ENCODE results near the gene MYO9A.

The MYO9A gene

DNA sequence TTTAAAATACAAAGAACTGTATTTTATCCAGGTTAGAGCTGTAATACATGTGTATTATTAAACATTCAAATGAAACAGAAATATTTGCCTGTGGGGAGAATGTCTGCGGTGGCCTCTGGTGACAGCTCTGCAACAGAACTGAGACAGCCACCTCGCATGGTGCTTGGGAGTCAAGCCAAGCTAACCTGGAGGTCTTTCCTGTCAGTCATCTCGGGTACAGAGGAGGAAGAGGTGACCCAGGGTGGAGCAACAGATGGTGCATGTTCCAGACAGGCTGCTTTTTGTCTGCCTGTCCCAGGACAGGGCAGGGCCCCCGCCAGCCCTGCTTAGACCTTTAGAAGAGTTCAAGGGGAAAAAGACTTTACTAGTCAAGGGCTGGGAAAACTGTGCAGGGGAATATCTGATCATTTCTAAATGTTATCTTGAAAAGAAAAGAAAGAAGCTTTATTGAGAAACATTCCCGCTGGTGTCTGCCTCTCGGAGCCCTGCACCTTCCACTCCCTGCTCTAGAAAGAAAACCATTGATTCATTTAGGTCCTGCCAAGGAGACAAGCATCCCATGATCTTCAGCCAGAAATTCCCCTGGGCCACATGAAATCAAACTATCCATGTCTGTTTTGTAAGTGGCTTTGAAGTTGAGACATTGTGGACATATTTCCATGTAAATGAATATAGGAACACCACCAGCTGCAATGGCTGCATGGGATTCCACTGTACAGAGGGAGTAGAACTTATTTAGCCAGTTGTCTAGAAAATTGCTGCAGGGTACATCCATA lies 313.1 kb downstream of the MYO9A start:
- DNase-seq = peak; percentile 29

GRCh38 chr15:71804226-71804625 lies 313.7 kb downstream of the MYO9A start:
- DNase-seq = peak; percentile 47

- no peak for DNase-seq
These were observed 315.2 kb downstream of the MYO9A start for GRCh38 chr15:71802770-71803169.

DNA sequence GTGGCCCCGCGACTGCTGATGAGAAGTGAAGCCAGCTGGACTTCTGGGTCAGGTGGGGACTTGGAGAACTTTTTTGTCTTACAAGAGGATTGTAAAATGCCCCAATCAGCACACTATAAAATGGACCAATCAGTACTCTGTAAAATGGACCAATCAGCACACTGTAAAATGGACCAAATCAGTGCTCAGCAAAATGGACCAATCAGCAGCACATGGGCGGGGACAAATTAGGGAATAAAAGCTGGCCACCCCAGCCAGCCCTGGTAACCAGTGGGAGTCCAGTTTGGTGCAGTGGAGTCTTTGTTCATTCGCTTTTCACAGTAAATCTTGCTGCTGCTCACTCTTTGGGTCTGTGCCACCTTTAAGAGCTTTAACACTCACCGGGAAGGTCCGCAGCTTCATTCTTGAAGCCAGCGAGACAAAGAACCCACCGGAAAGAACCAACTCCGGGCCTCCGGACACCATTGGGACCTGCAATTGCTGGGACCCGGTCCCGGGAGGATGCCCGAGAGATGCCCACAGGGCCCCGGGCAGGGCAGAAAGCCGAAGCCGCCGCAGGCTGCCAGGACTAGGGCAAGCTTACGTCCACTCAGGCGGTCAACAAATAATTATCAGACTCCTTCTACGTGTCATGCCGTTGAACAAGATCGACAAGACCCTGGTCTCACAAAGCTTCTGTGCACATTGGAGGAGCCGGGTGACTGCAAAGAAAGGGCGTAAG lies 315.9 kb downstream of the MYO9A start:
- DNase-seq = no peak

DNA sequence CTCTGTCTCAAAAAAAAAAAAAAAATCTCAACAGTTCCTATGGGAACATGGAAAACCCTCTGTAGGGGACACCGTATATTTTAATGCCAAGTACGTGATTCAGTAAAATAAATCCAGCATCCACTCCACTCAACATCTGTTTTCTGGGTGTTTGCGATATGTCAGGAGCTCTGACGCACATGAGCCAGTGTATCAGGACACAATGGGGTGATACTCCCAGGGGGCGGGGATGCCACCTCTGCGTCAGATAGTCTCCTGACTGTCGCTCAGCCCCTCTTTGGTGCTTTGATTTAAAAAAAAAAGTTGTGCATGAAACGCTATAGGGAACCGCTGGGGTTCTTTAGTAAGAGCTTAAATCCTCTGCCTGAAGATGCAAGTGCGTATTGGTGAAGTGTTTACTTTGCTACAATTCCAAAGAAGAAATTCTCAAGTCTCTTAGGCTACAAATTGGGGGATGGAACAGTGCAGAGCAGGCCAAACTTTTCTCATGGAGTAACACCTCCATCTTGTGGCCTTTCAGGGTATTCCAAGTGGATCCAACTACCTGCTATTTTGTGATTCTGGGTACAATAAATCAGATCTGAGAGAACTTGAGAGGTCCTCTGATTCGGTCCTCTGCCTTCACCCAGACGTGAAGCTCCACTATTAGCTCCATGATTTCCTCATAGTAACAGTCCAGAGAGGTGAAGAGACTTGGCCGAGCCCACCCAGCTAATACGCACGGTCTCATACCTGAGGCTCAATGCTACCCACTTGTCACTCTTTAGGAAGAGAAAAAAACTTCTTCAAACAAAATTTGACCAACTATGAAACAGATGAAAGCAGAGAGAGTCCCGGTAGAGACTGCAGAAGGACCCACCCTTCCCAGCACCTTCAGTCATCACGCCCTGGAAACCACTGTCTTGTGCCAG lies 316.9 kb downstream of the MYO9A start:
- peak; percentile 80 for DNase-seq

DNA sequence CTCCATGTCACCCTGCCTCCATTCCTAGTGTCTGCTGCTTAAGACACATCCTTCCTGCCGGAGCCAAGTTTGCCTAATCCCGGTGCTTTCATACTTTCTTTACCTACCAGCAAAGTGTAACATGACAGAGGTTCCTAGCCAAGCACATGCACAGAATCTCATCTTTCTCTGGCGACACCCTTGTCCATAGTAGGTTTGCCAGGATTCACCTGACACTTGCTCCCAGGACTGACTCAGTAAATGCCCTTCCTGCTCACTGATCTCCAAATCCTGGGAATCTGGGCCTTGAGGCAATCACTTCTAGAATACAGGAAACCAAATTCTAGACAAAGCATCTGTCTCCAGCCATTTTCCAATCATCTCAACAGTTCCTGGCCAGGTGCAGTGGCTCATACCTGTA lies 317.8 kb downstream of the MYO9A start:
- no peak for DNase-seq

DNA sequence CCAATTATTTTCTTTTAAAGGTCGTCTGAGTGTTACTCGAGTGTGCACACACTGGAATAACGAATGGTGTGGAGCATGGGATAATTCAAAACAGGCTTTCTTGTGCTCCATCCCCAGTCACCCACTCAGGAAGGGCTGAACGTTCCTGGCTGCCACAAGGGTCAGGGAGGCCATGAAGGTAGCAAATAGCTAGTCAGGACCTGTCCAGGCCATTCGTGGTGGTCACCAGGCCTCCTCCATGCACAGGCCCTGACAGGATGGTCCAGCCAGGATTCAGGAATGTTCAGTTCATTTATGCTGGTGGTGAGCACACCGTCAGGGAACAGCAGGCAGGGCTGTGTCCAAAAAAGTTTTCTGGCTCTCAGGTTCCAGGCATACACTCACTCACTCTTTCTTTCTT lies 319.3 kb downstream of the MYO9A start:
- DNase-seq = no peak

DNA sequence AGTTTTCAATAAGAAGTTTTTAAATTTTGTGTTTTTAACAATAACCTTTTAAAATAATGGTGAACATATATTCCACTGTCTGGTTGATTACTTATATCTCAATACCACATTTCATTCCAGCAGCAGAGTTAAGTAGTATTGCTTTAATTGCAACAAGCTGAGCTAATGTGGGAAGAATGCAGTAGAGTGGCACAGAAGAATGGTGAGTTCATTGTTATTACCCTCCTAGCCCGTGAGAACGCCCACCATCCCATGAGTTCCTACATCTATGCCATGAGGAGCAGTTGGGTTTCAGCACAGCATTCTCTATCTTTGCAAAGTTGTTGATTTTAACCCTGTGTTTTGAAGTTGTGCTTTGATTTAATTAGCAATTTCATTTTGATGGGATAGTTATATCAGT lies 325.4 kb downstream of the MYO9A start:
- DNase-seq = no peak

DNA sequence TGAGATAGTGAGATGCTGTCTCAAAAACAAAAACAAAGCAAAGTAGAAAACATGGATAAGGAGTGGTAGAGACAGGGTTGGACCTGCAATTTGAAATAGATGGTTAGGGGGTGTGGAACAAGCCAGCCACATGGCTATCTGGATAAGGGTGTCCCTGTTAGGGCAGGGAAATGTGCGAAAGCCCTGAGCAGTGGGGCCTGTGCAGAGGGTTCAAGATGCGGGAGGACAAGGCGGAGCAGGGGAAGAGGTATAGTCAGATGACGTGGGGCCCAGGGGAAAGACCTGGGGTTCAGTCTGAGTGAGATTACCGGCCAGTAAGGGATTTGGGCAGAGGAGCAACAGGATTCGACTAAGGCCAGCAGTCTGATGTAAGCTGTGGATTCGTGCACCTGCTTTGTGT lies 326.0 kb downstream of the MYO9A start:
- no peak for DNase-seq

DNA sequence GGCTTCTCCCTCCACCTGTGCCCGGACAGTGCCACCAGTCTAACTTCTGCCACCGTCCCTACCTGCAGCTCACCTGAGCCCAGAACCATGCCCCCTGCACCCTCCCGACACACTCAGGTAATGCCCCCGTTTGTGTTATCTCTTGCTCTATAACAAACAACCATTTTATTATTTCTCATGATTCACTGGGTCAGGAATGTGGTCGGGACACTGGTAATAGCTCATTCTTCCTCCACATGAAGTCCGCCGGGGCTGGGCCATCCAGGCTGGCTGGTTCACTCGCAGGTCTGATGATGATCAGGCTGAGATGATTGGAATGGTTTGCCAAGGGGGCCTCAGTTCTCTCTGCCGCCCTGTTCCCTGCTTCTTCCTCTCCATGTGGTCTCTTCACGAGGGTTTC lies 327.9 kb downstream of the MYO9A start:
- DNase-seq = no peak

DNA sequence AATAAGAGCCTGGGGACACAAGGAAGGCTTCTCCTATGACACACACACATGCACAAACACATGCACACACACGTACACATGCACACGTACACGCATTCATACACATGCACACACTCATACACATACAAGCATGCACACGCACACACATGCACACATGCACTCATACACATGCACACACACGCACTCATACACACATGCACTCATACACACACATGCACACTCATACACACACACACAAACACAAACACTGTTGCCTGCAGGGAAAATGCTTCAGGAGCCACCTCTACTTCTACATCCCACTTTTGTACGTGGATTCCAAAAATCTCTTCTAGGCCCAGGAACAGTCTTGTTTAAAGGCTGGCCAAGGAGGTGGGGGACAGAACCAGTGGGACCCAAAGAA lies 328.3 kb downstream of the MYO9A start:
- DNase-seq = no peak

DNA sequence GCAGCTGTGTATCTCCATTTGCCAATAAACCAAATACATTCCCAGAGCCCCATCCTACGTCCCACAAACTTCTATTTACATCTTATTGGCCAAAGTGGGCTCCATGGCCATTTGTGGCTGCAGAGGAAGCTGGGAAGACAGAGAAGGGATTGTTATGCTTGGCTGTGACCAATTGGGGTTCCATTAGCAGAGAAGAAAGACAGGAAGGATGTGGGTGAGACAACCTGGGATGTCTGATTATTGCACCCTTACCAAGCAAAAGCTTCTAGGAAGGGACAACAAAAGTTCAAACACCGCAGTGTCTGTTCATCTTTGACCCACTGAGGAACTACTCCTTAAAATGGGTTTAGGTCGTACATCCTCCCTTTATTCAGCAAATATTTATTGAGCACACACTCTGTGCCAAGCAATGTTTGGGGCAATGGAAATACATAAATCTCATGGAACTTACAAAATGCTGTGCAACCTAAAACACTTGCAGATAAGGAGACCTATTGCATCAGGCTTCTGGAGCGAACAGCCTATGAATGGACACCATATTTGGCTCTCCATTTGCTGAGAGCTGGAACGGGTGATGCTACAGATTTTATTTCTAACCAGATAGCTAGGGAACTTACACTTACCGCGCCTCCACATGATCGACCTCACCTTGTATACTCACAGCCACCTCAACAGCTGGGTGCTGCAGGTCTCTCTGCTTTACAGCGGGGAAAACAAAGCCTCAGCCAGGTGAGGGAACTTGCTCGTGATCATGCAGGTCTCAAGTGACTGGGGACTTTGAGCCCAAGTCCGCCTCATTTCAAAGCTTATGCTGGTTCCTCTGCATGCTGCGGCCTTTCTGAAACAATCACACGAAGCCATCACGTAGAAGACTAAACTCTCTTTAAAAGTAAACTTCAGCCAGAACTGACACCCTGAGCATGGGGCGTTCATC lies 329.0 kb downstream of the MYO9A start:
- DNase-seq = no peak

DNA sequence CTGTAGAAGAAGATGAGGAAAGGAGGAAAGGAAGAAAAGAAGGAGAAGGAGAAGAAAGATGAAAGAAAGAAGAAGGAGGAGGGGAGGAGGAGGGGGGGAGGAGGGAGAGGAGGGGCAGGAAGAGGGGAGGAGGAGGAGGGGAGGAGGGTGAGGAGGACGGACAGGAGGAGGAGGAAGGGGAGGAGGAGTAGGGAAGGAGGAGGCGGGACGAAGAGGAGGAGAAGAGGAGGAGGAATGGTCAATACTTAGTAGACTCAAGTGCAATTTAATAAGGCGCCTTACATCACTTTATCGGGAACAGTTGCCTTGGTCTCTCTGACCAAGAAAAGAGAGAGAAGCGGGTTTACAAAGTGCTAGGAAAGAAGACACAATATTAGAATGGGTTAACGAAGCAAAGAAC lies 331.3 kb downstream of the MYO9A start:
- no peak for DNase-seq

GRCh38 chr15:71785996-71786395 lies 332.0 kb downstream of the MYO9A start:
- no peak for DNase-seq

GRCh38 chr15:71784719-71785118 lies 333.2 kb downstream of the MYO9A start:
- DNase-seq = no peak

DNA sequence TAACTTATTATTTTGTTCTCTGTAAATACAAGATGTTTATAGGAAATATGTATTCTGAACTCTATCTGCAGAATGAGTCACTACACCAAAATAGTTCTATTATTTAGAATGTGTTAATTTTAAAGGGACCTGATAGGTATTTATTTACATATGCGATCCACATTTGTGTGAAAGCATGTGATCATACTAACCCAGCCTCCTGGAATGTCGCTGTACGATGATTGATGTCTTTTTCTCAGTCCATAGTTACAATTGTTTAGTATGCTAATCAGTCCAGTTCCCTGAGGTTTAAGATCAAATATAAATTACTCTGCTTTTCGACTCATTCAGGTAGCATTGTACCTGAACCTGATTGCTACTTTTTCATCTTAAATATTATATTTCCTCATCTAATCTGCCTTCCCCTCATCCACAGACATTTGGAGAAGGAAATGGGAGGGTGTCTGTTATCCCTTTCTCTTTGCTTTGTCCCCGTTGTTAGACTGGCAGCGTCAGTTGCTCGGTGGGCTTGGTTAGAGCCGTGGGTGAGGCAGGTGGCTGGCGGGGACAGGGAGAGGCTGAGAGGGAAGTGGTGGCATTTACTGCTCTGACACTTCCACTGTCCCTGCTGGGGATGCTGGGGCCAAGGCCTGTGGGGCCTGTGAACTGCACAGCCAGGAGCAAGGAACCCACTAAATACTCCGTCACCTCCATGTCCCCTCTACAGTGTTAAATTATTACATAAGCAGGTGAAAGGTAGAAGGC lies 335.4 kb downstream of the MYO9A start:
- no peak for DNase-seq

DNA sequence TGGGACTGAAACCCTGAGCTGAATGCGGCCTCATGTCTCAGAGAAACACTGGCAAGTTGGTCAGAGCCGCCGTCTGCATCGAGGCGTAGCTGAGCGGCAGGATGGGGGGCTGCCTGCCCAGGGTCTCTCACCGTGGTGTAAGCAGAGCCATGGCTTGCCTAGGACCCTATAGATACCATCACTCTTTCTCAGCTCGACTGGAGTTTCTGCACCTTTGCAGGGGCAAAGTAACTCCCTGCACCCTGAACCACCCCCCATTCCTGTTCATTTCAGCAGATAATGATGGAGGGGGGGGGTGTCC lies 336.0 kb downstream of the MYO9A start:
- no peak for DNase-seq

DNA sequence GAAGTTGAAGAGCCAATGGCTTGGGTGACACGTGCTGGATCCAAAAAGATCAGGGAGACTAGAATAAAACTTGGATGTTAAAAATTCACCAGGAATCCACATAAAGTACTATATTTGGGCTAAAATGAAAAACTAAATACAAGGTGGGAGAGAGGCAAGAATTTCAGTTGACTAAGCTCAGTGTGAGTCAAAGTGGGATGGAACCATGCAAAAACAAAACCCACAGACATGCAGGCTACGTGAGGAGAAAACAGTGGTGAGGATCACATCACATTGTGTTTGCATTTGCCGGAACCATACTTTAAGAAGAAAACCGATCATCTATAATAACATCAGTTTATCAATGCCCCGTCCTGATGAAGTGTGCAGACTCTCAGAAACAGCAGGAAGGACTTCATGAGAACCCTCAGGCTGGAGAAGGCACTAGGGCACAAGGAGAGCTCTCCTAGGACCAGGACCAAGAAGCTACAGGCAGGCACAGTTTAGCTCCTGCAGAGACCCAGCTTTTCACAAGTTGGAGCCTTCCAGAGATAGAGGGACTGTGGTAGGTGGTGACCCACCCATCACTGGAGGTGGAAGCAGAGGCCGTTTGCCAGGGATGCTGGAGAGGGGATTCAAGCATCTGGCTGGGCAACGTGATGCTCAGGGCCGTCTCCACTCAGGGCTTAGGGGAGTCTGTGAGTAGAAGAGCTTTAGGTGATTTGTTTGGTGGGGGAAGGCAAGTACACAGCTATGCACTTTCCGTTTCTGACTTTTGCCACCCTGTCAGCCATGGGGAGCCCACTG lies 336.6 kb downstream of the MYO9A start:
- DNase-seq = no peak

DNA sequence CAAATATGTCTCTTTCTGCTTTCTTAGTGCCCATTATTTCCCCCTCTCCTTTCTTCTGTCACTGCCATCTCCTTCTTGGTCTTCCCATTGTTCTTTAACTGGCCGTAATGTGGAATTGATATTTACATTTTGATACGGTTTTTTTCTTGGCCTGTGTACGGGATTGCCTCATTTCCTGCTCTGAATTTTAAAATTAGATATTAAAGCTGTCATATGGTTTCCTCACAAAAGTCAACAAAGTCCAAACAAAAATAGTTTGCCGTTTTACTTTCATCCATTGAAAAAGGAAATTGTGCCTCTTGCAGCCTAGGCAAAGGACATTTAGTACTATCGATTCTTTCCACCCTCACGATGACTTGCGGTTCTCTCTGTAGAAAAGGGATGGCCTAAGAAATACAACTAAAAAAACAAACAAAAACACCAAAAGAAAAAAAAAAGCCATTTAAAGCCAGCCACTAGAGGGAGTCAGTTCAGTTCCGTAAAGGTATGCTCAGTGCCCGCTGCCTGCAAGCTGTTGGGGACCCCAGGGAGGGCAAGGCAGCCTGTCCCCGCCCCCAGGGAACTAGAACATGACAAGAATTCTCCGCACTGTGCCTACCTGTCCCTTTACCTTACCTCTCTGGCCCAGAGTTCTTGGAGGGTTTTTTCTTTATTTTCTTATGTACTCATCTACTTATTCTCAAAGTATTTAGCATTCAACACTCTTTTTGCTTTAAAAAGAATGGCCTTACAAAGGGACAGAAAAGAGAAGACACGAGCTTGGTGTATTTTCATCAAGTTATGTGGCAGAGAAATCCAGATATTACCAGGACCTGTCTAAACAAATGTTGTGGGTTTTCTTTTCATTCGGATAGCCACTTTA lies 337.6 kb downstream of the MYO9A start:
- peak; percentile 84 for DNase-seq
